ENCODE results near the gene GABRR1. TPM values are rescaled to one million over a fixed set of nuclear protein-coding genes. Genes with fewer than 3 reads are reported as not detected.

The GABRR1 gene
- total and polyA plus RNA-seq, 8 donors = 0.15 to 0.45 TPM; not detected in 6

DNA sequence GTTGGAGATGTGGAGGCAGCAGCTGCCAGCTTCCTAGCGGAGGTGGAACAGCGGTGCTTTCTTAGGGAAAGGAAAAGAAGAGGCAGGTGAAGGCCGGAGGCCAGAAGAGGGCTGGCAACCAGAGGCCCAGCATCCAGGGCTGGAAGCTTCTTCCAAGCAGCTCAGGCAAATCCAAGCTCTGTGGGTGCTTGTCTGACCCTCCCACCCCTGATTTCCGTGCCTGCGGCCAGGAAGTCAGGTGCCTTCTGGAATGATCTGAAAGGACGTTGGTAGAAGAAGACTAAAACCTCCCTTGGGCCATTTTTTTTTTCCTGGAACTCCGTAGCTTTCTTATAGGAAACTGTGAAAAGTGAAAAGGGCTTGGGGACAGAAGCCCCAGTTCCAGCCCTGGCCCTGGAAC lies 33.1 kb upstream of the GABRR1 start:
- Histone ChIP-seq H3K36me3 (no peaks in the 10 kb centered on the region), H3K9me3 (no peaks in the 10 kb centered on the region), H3K4me1 (no peaks in the 10 kb centered on the region), H3K4me3 (no peak overlapping the region), H3K27ac (no peak overlapping the region), H3K27me3 (no peaks in the 10 kb centered on the region)
- TF ChIP-seq EP300 (IDR thresholded peaks at IDR 0.05) (no peak), POLR2A (IDR thresholded peaks at IDR 0.05) (no peak), POLR2AphosphoS5 (IDR thresholded peaks at IDR 0.05) (no peak)
- TF ChIP-seq, protein P1, sequence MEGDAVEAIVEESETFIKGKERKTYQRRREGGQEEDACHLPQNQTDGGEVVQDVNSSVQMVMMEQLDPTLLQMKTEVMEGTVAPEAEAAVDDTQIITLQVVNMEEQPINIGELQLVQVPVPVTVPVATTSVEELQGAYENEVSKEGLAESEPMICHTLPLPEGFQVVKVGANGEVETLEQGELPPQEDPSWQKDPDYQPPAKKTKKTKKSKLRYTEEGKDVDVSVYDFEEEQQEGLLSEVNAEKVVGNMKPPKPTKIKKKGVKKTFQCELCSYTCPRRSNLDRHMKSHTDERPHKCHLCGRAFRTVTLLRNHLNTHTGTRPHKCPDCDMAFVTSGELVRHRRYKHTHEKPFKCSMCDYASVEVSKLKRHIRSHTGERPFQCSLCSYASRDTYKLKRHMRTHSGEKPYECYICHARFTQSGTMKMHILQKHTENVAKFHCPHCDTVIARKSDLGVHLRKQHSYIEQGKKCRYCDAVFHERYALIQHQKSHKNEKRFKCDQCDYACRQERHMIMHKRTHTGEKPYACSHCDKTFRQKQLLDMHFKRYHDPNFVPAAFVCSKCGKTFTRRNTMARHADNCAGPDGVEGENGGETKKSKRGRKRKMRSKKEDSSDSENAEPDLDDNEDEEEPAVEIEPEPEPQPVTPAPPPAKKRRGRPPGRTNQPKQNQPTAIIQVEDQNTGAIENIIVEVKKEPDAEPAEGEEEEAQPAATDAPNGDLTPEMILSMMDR (IDR thresholded peaks at IDR 0.05) = no peak
- no peak for DNase-seq
- 75 to 86% (median 84%) methylated on average over 7 of the region's 7 CpGs for WGBS, 5 donors
- intact Hi-C loops (cut with DNase I; ENCODE audit: low total_unique reads) = no loop called here

DNA sequence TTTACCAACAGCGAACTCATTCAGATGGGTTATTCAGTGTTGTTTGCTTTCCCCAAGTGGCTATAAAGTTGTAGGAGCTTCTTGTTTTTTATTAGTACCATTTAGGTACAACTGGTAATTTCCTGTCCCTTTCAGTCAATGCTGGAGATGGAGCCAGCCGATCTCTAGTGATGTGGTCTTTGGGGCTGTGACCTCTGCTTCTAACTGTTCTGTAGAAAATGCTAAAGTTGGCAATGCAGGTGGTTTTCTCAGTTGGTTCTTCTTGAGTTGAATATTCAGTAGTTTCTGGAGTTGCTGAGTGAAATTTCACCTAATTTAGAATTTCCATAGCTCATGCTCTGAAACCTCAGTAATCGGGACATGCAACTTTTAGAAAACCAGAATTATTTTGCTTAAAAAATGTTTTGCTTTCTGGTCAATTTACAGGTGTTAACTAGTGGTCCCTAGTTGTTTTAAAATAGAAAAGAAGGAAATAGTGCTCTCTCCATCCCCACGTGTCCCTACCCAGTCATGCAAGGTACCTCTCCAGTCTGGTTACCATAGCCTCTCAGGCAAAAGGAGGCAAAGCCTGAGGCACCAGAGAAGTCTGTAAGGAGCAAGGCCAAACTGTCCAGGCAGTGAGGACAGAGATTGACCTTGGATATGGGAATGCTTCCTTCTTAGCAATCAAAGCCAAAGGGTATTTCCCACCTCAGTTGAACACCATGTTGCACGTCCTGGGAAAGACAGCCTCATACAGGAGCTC lies 27.3 kb upstream of the GABRR1 start:
- Histone ChIP-seq H3K36me3 (no peaks in the 10 kb centered on the region), H3K27ac (no peak overlapping the region), H3K27me3 (no peaks in the 10 kb centered on the region), H3K4me1 (peaks cover 0 to 5% (median 0%) of the 10 kb centered on the region in 4 donors), H3K4me3 (no peak overlapping the region), H3K9me3 (no peaks in the 10 kb centered on the region)
- intact Hi-C loops (cut with DNase I; ENCODE audit: low total_unique reads) = loop anchor here (5.0 kb wide), 1 partner anchor 122 kb away; no protein-coding TSS in a partner anchor
- DNase-seq = no peak
- TF ChIP-seq, protein P1 (IDR thresholded peaks at IDR 0.05) = no peak
- TF ChIP-seq POLR2A (IDR thresholded peaks at IDR 0.05) (no peak), EP300 (IDR thresholded peaks at IDR 0.05) (no peak), POLR2AphosphoS5 (IDR thresholded peaks at IDR 0.05) (no peak)
- 77 to 84% (median 79%) methylated on average over 5 of the region's 5 CpGs for WGBS, 5 donors

DNA sequence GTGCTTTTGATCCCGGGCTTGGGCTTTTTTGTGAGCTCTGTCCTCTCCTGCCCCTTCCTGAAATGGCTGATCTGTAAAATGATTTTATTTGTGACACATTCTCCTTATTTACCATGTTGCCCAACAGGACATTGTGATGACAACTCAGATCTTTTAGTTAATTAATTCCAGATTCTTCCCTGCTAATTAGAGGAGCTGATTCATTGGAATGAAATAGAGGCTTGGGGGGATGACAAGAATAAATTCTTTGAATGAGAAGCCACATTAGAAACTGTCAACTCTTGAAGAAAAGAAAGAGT lies 26.1 kb upstream of the GABRR1 start:
- Histone ChIP-seq H3K27me3 (no peaks in the 10 kb centered on the region), H3K27ac (no peak overlapping the region), H3K36me3 (no peaks in the 10 kb centered on the region), H3K4me1 (peaks cover 0 to 5% (median 0%) of the 10 kb centered on the region in 4 donors), H3K4me3 (no peak overlapping the region), H3K9me3 (no peaks in the 10 kb centered on the region)
- DNase-seq = no peak
- TF ChIP-seq POLR2AphosphoS5 (IDR thresholded peaks at IDR 0.05) (no peak), EP300 (IDR thresholded peaks at IDR 0.05) (no peak), POLR2A (IDR thresholded peaks at IDR 0.05) (no peak)
- TF ChIP-seq, protein P1 (IDR thresholded peaks at IDR 0.05) = no peak
- WGBS, 5 donors = 43 to 67% (median 55%) methylated on average over 1 of the region's 1 CpG
- intact Hi-C loops (cut with DNase I; ENCODE audit: low total_unique reads) = loop anchor here (5.0 kb wide), 1 partner anchor 121 kb away; no protein-coding TSS in a partner anchor

GRCh38 chr6:89242574-89243330 lies 25.6 kb upstream of the GABRR1 start:
- TF ChIP-seq, protein P1 (IDR thresholded peaks at IDR 0.05) = peak in 4 of 7 experiments; percentile 26 to 63 (median 54)
- TF ChIP-seq POLR2A (IDR thresholded peaks at IDR 0.05) = no peak
- peak in 1 of 2 donors; percentile 84 for DNase-seq
- no peaks in the 10 kb centered on the region for H3K9me3 ChIP-seq
- H3K4me1 ChIP-seq = peaks cover 0 to 5% (median 0%) of the 10 kb centered on the region in 4 donors
- H3K27ac ChIP-seq = no peak overlapping the region
- intact Hi-C loops (cut with DNase I; ENCODE audit: low total_unique reads) = loop anchor here (5.0 kb wide), 1 partner anchor 120 kb away; no protein-coding TSS in a partner anchor
- no peaks in the 10 kb centered on the region for H3K36me3 ChIP-seq
- H3K4me3 ChIP-seq = no peak overlapping the region
- WGBS, 5 donors = 7 to 18% (median 13%) methylated on average over 3 of the region's 3 CpGs
- H3K27me3 ChIP-seq = no peaks in the 10 kb centered on the region

Measured in stomach (tissue), 9 donors.